ENCODE results near the gene GRK4. TPM values are rescaled to one million over a fixed set of nuclear protein-coding genes. Genes with fewer than 3 reads are reported as not detected.

The GRK4 gene
- total and polyA plus RNA-seq, 3 experiments from 2014 or later: 2.5 to 7.7 (median 5.4) TPM

GRCh38 chr4:2932321-2932950, 30.9 kb upstream of the GRK4 start:
- H3K4me3 ChIP-seq (ENCODE audit: low read length): peak overlapping the region; percentile 49
- peaks cover 50% of the 10 kb centered on the region for H3K4me1 ChIP-seq (ENCODE audit: insufficient read depth, low read length)
- ChIA-PET POLR2A (no interaction called here), CTCF (interaction anchor here (1.0 kb wide), 1 partner anchor 9 kb away, joined by 4 read pairs; no protein-coding TSS in a partner anchor)
- peak overlapping the region; percentile 59 for H3K27ac ChIP-seq (ENCODE audit: low read depth, low read length)
- no peaks in the 10 kb centered on the region for H3K9me3 ChIP-seq (ENCODE audit: low read length)
- H3K4me1 Mint-ChIP-seq: peaks cover 39 to 49% (median 44%) of the 10 kb centered on the region in 3 donors
- H3K36me3 Mint-ChIP-seq: peaks cover 0 to 69% (median 9%) of the 10 kb centered on the region in 3 donors
- peak overlapping the region; percentile 93 to 99 (median 95) for H3K27ac Mint-ChIP-seq
- H3K27me3 Mint-ChIP-seq: no peaks in the 10 kb centered on the region
- peak in 1 of 5 donors; percentile 57 for DNase-seq
- peak overlapping the region; percentile 87 to 96 (median 91) for H3K4me3 Mint-ChIP-seq
- no peaks in the 10 kb centered on the region for H3K27me3 ChIP-seq (ENCODE audit: insufficient read depth, low read length, poor library complexity, severe bottlenecking)
- peaks cover 16% of the 10 kb centered on the region for H3K36me3 ChIP-seq (ENCODE audit: insufficient read depth, low read length)
- no peaks in the 10 kb centered on the region for H3K9me3 Mint-ChIP-seq

- Histone ChIP-seq H3K27me3 (ENCODE audit: insufficient read depth, low read length, poor library complexity, severe bottlenecking) (no peaks in the 10 kb centered on the region), H3K4me1 (ENCODE audit: insufficient read depth, low read length) (peaks cover 55% of the 10 kb centered on the region), H3K27ac (ENCODE audit: low read depth, low read length) (peak overlapping the region; percentile 59), H3K4me3 (ENCODE audit: low read length) (peak overlapping the region; percentile 49), H3K36me3 (ENCODE audit: insufficient read depth, low read length) (peaks cover 17% of the 10 kb centered on the region), H3K9me3 (ENCODE audit: low read length) (no peaks in the 10 kb centered on the region)
- peak in 1 of 5 donors; percentile 61 for DNase-seq
- Mint-ChIP-seq H3K27ac (peak overlapping the region; percentile 93 to 99 (median 95)), H3K9me3 (no peaks in the 10 kb centered on the region), H3K36me3 (peaks cover 0 to 68% (median 8%) of the 10 kb centered on the region in 3 donors), H3K27me3 (no peaks in the 10 kb centered on the region), H3K4me1 (peaks cover 41 to 55% (median 51%) of the 10 kb centered on the region in 3 donors), H3K4me3 (peak overlapping the region; percentile 87 to 96 (median 91))
- ChIA-PET POLR2A (no interaction called here), CTCF (interaction anchor here (1.0 kb wide), 1 partner anchor 10 kb away, joined by 4 read pairs; no protein-coding TSS in a partner anchor)
Measured at GRCh38 chr4:2932951-2933565, 30.3 kb upstream of the GRK4 start.

- POLR2A ChIA-PET: no interaction called here
- H3K36me3 Mint-ChIP-seq: peaks cover 0 to 66% (median 8%) of the 10 kb centered on the region in 3 donors
- peaks cover 55% of the 10 kb centered on the region for H3K4me1 ChIP-seq (ENCODE audit: insufficient read depth, low read length)
Measured at GRCh38 chr4:2933566-2934076, 29.8 kb upstream of the GRK4 start.

GRCh38 chr4:2934077-2934812, 29.1 kb upstream of the GRK4 start:
- peaks cover 55% of the 10 kb centered on the region for H3K4me1 ChIP-seq (ENCODE audit: insufficient read depth, low read length)
- ChIA-PET POLR2A (interaction anchor here (1.9 to 3.1 kb wide), 3 partner anchors 11 to 29 kb away, joined by 6 to 17 read pairs (median 11); partner anchors contain the start of gene GRK4), CTCF (interaction anchor here (1.5 to 3.2 kb wide), 5 partner anchors 10 to 170 kb away, joined by 3 to 14 read pairs (median 6); no protein-coding TSS in a partner anchor)
- Mint-ChIP-seq H3K9me3 (no peaks in the 10 kb centered on the region), H3K27ac (peak overlapping the region in 5 of 8 donors; percentile 51 to 100 (median 75)), H3K27me3 (no peaks in the 10 kb centered on the region), H3K36me3 (peaks cover 0 to 66% (median 8%) of the 10 kb centered on the region in 3 donors), H3K4me3 (peak overlapping the region; percentile 88 to 99 (median 91)), H3K4me1 (peaks cover 45 to 63% (median 57%) of the 10 kb centered on the region in 3 donors)
- H3K27me3 ChIP-seq (ENCODE audit: insufficient read depth, low read length, poor library complexity, severe bottlenecking): no peaks in the 10 kb centered on the region
- H3K36me3 ChIP-seq (ENCODE audit: insufficient read depth, low read length): peaks cover 13% of the 10 kb centered on the region
- peak overlapping the region; percentile 49 for H3K4me3 ChIP-seq (ENCODE audit: low read length)
- no peaks in the 10 kb centered on the region for H3K9me3 ChIP-seq (ENCODE audit: low read length)
- H3K27ac ChIP-seq (ENCODE audit: low read depth, low read length): peak overlapping the region; percentile 96
- DNase-seq: peak; percentile 49 to 70 (median 53)

More at GRCh38 chr4:2933566-2934076, 29.8 kb upstream of the GRK4 start:
- CTCF ChIA-PET: no interaction called here
- Mint-ChIP-seq H3K4me3 (peak overlapping the region; percentile 87 to 96 (median 91)), H3K27ac (peak overlapping the region; percentile 93 to 99 (median 95)), H3K9me3 (no peaks in the 10 kb centered on the region), H3K4me1 (peaks cover 41 to 57% (median 51%) of the 10 kb centered on the region in 3 donors), H3K27me3 (no peaks in the 10 kb centered on the region)
- no peaks in the 10 kb centered on the region for H3K9me3 ChIP-seq (ENCODE audit: low read length)
- H3K4me3 ChIP-seq (ENCODE audit: low read length): peak overlapping the region; percentile 49
- DNase-seq: no peak
- peak overlapping the region; percentile 59 for H3K27ac ChIP-seq (ENCODE audit: low read depth, low read length)
- H3K27me3 ChIP-seq (ENCODE audit: insufficient read depth, low read length, poor library complexity, severe bottlenecking): no peaks in the 10 kb centered on the region
- peaks cover 14% of the 10 kb centered on the region for H3K36me3 ChIP-seq (ENCODE audit: insufficient read depth, low read length)

- peaks cover 0 to 66% (median 8%) of the 10 kb centered on the region in 3 donors for H3K36me3 Mint-ChIP-seq
- Histone ChIP-seq H3K9me3 (ENCODE audit: low read length) (no peaks in the 10 kb centered on the region), H3K27ac (ENCODE audit: low read depth, low read length) (peak overlapping the region; percentile 96), H3K36me3 (ENCODE audit: insufficient read depth, low read length) (peaks cover 16% of the 10 kb centered on the region), H3K4me1 (ENCODE audit: insufficient read depth, low read length) (peaks cover 55% of the 10 kb centered on the region), H3K27me3 (ENCODE audit: insufficient read depth, low read length, poor library complexity, severe bottlenecking) (no peaks in the 10 kb centered on the region), H3K4me3 (ENCODE audit: low read length) (peak overlapping the region; percentile 91)
- POLR2A ChIA-PET: interaction anchor here (0.6 to 3.1 kb wide), 12 partner anchors 10 to 450 kb away, joined by 3 to 17 read pairs (median 3); partner anchors contain the start of genes GRK4 and TNIP2
- H3K4me3 Mint-ChIP-seq: peak overlapping the region; percentile 88 to 99 (median 90)
- CTCF ChIA-PET: interaction anchor here (0.8 to 3.7 kb wide), 12 partner anchors 9 to 179 kb away, joined by 3 to 14 read pairs (median 5); partner anchors contain the start of gene TNIP2
- no peaks in the 10 kb centered on the region for H3K9me3 Mint-ChIP-seq
- DNase-seq: peak; percentile 93 to 97 (median 96)
- H3K27ac Mint-ChIP-seq: peak overlapping the region; percentile 86 to 100 (median 96)
- H3K4me1 Mint-ChIP-seq: peaks cover 46 to 66% (median 59%) of the 10 kb centered on the region in 3 donors
- no peaks in the 10 kb centered on the region for H3K27me3 Mint-ChIP-seq
Measured at GRCh38 chr4:2934813-2935761, 28.3 kb upstream of the GRK4 start.

- Mint-ChIP-seq H3K27me3 (no peaks in the 10 kb centered on the region), H3K36me3 (peaks cover 0 to 67% (median 8%) of the 10 kb centered on the region in 3 donors), H3K4me1 (peaks cover 46 to 71% (median 56%) of the 10 kb centered on the region in 3 donors)
Measured at GRCh38 chr4:2935762-2936743, 27.3 kb upstream of the GRK4 start.

More at GRCh38 chr4:2935762-2936743, 27.3 kb upstream of the GRK4 start:
- peak overlapping the region; percentile 88 to 99 (median 90) for H3K4me3 Mint-ChIP-seq
- POLR2A ChIA-PET: interaction anchor here (0.6 to 3.1 kb wide), 13 partner anchors 9 to 451 kb away, joined by 3 to 17 read pairs (median 3); partner anchors contain the start of genes GRK4 and TNIP2
- H3K4me1 ChIP-seq (ENCODE audit: insufficient read depth, low read length): peaks cover 54% of the 10 kb centered on the region
- CTCF ChIA-PET: interaction anchor here (0.8 to 3.7 kb wide), 12 partner anchors 8 to 180 kb away, joined by 3 to 14 read pairs (median 5); partner anchors contain the start of gene TNIP2
- no peaks in the 10 kb centered on the region for H3K27me3 ChIP-seq (ENCODE audit: insufficient read depth, low read length, poor library complexity, severe bottlenecking)
- peak overlapping the region; percentile 91 for H3K4me3 ChIP-seq (ENCODE audit: low read length)
- no peaks in the 10 kb centered on the region for H3K9me3 ChIP-seq (ENCODE audit: low read length)
- peak overlapping the region; percentile 86 to 100 (median 96) for H3K27ac Mint-ChIP-seq
- peak overlapping the region; percentile 96 for H3K27ac ChIP-seq (ENCODE audit: low read depth, low read length)
- peaks cover 26% of the 10 kb centered on the region for H3K36me3 ChIP-seq (ENCODE audit: insufficient read depth, low read length)
- H3K9me3 Mint-ChIP-seq: no peaks in the 10 kb centered on the region
- DNase-seq: peak in 4 of 5 donors; percentile 56 to 83 (median 63)
